Measurements from ENCODE around the gene DOCK4. TPM values are rescaled to one million over a fixed set of nuclear protein-coding genes. Genes with fewer than 3 reads are reported as not detected.

DOCK4 gene
- total and polyA plus RNA-seq, 2 of the 8 experiments (the other 6 are each of a cell fraction or from before 2014, with no cell fraction given) = 5.1 to 23.6 TPM

GRCh38 chr7:111803015-111803758 is 403.0 kb downstream of the DOCK4 start:
- no peak overlapping the region for H3K4ac ChIP-seq (replicated peaks; ENCODE audit: insufficient read length, low read depth, low read length)
- no peak overlapping the region for H4K91ac ChIP-seq (replicated peaks; ENCODE audit: insufficient read length, low read length)
- no peak for FAIRE-seq
- H3K14ac ChIP-seq (ENCODE audit: insufficient read length) = no peak overlapping the region
- no peaks in the 10 kb centered on the region for H3K23me2 ChIP-seq (ENCODE audit: low read depth, low read length)
- no peak overlapping the region for H2BK5ac ChIP-seq (ENCODE audit: low read depth, low read length)
- no peak overlapping the region for H3K4me3 ChIP-seq (ENCODE audit: extremely low read depth in 1 of 4, insufficient read depth in 2 of 4, low read depth in 3 of 4, low read length in 4 of 4)
- no peaks in the 10 kb centered on the region for H3K27me3 ChIP-seq (replicated peaks in 1 of 4; ENCODE audit: control insufficient read depth in 3 of 4, extremely low read depth in 1 of 4, insufficient read depth in 3 of 4, low read length in 3 of 4)
- no peaks in the 10 kb centered on the region for H3K79me2 ChIP-seq (ENCODE audit: control insufficient read depth in 1 of 2, insufficient read depth in 2 of 2, low read length in 2 of 2)
- H2AFZ ChIP-seq (ENCODE audit: low read length) = no peak overlapping the region
- no peak overlapping the region for H2BK120ac ChIP-seq (replicated peaks; ENCODE audit: low read depth, low read length)
- H3K36me3 ChIP-seq (ENCODE audit: control insufficient read depth in 2 of 4, insufficient read depth in 4 of 4, low read length in 3 of 4) = no peaks in the 10 kb centered on the region; a peak in 1 of 8 replicates
- no peak overlapping the region for H3K23ac ChIP-seq (ENCODE audit: insufficient read length)
- H2BK15ac ChIP-seq (ENCODE audit: low read length) = no peak overlapping the region
- H3K4me1 ChIP-seq (replicated peaks in 1 of 4; ENCODE audit: control insufficient read depth in 3 of 4, insufficient read depth in 4 of 4, low read length in 3 of 4) = no peaks in the 10 kb centered on the region
- H3K9ac ChIP-seq (replicated peaks in 1 of 4; ENCODE audit: extremely low read depth in 1 of 4, low read depth in 3 of 4, low read length in 3 of 4) = no peak overlapping the region
- no peaks in the 10 kb centered on the region for H4K20me1 ChIP-seq (replicated peaks in 1 of 2; ENCODE audit: control insufficient read depth in 1 of 2, insufficient read depth in 2 of 2, low read length in 2 of 2)
- DNase-seq (ENCODE audit: low read depth in 1 of 2, low spot score in 2 of 2) = no peak
- H3K27ac ChIP-seq (ENCODE audit: low read depth, low read length) = no peak overlapping the region
- H3K9me3 ChIP-seq (ENCODE audit: insufficient read depth in 2 of 2, low read depth in 1 of 2, low read length in 1 of 2) = peaks cover 6 to 8% of the 10 kb centered on the region in 2 experiments; a peak in 3 of 4 replicates
- ChIA-PET POLR2A (ENCODE audit: partially characterized antibody) (no interaction called here), CTCF (ENCODE audit: partially characterized antibody) (interaction anchor here (1.2 to 2.1 kb wide), 3 partner anchors 11 to 52 kb away, joined by 5 to 6 read pairs (median 5); no protein-coding TSS in a partner anchor)
- no peak overlapping the region for H3K4me2 ChIP-seq (ENCODE audit: insufficient read depth in 1 of 2, low read depth in 2 of 2, low read length in 2 of 2)
- H2AK5ac ChIP-seq (ENCODE audit: low read depth, low read length) = no peak overlapping the region
- H4K5ac ChIP-seq (ENCODE audit: insufficient read length, low read depth, low read length) = no peak overlapping the region
- H2BK20ac ChIP-seq (ENCODE audit: low read length) = no peak overlapping the region
- H3K56ac ChIP-seq (replicated peaks; ENCODE audit: insufficient read length, low read depth, low read length) = no peak overlapping the region
- 92% methylated on average over 3 of the region's 3 CpGs; no CpG with 5 or more reads in 1 of the 2 experiments for WGBS, 2 experiments (ENCODE audit: extremely low coverage in 1 of 2, insufficient coverage in 1 of 2, insufficient read length in 1 of 2, insufficient replicate concordance in 2 of 2, low coverage in 1 of 2, low lambda C conversion rate in 2 of 2, missing lambda C conversion rate in 1 of 2)
- no peaks in the 10 kb centered on the region for H3K79me1 ChIP-seq (ENCODE audit: low read depth, low read length)
- no peak overlapping the region for H2BK12ac ChIP-seq (ENCODE audit: low read depth, low read length)
- no peak overlapping the region for H3K18ac ChIP-seq (ENCODE audit: extremely low read depth, low read length)
- H4K8ac ChIP-seq (ENCODE audit: extremely low read depth, insufficient read depth, low read length) = no peak overlapping the region
- TF ChIP-seq GABPA (IDR thresholded peaks at IDR 0.05; ENCODE audit: borderline replicate concordance, insufficient read depth, low read length) (no peak), TAF7 (optimal IDR thresholded peaks at IDR 0.05; ENCODE audit: borderline replicate concordance, low read depth, low read length) (no peak), MAFK (IDR thresholded peaks at IDR 0.05; ENCODE audit: low read depth, low read length) (no peak), KDM4A (IDR thresholded peaks at IDR 0.05; ENCODE audit: low read depth, low read length, severe bottlenecking) (no peak), MAX (IDR thresholded peaks at IDR 0.05) (no peak), JUN (IDR thresholded peaks at IDR 0.05; ENCODE audit: low read depth, low read length) (no peak), BCL11A (IDR thresholded peaks at IDR 0.05; ENCODE audit: low read depth in 2 of 2, low read length in 2 of 2) (no peak), SAP30 (IDR thresholded peaks at IDR 0.05; ENCODE audit: insufficient read depth, insufficient replicate concordance, low read length) (no peak), RAD21 (IDR thresholded peaks at IDR 0.05 in 1 of 2, conservative IDR thresholded peaks at IDR 0.05 in 1 of 2; ENCODE audit: low read depth in 2 of 2, low read length in 2 of 2) (no peak), JUND (IDR thresholded peaks at IDR 0.05; ENCODE audit: low read length) (no peak), KDM5A (IDR thresholded peaks at IDR 0.05; ENCODE audit: low read length) (no peak), CBX8 (IDR thresholded peaks at IDR 0.05; ENCODE audit: borderline replicate concordance, low read depth, low read length) (no peak)

All from H1 (cell line).